PC-9 (cell line): ENCODE data around the gene UVRAG.

Source experiments
- CTCF ChIP-seq: fragments of 200-600 bp; sonication (generic); conservative IDR thresholded peaks from 2 replicates; pipeline ENCODE4 v1.6.1; 2017; ENCODE audit warnings: mixed run types, antibody characterized with exemption, mild to moderate bottlenecking, moderate library complexity
- EZH2 ChIP-seq: fragments of 200-600 bp; sonication (generic); IDR thresholded peaks from 2 replicates; pipeline ENCODE4 v1.8.0; 2017; ENCODE audit warnings: antibody characterized with exemption, low read depth

GRCh38 chr11:75893251-75893650 is 78.2 kb downstream of the UVRAG start:
- TF ChIP-seq EZH2 (no peak), CTCF (no peak)
